Measurements from ENCODE around the gene UBR4. TPM values are rescaled to one million over a fixed set of nuclear protein-coding genes. Genes with fewer than 3 reads are reported as not detected.

UBR4 gene
- polyA plus RNA-seq, 1 donor from 2014 or later, result 49.7 TPM

- H3K4me3 ChIP-seq (ENCODE audit: low read length), result no peak overlapping the region
- no peaks in the 10 kb centered on the region for H4K20me1 ChIP-seq (ENCODE audit: insufficient read depth)
- H3K36me3 ChIP-seq (ENCODE audit: insufficient read depth, low read length), result no peaks in the 10 kb centered on the region
- no peaks in the 10 kb centered on the region for H3F3A ChIP-seq (ENCODE audit: insufficient read depth, low read length, poor library complexity, severe bottlenecking)
- peaks cover 28% of the 10 kb centered on the region for H3K79me2 ChIP-seq (replicated peaks; ENCODE audit: insufficient read depth, low read length)
- H3K27ac ChIP-seq (ENCODE audit: low read length), result no peak overlapping the region
- no peak overlapping the region for H3K4me2 ChIP-seq (ENCODE audit: low read length)
- no peaks in the 10 kb centered on the region for H3K9me3 ChIP-seq (ENCODE audit: low read length)
- H3K27me3 ChIP-seq (ENCODE audit: insufficient read depth, low read depth, low read length), result no peaks in the 10 kb centered on the region
- no peaks in the 10 kb centered on the region for H3K9me2 ChIP-seq (ENCODE audit: insufficient read depth, low read length)
- no peak overlapping the region for H2AFZ ChIP-seq (ENCODE audit: low read depth, low read length)
- TF ChIP-seq TAF1 (IDR thresholded peaks at IDR 0.05; ENCODE audit: low read depth), result no peak
- TF ChIP-seq RAD21 (conservative IDR thresholded peaks at IDR 0.05), result no peak
- no peak for TF ChIP-seq POLR2AphosphoS5 (IDR thresholded peaks at IDR 0.05)
- TF ChIP-seq MXI1 (conservative IDR thresholded peaks at IDR 0.05; ENCODE audit: poor library complexity, severe bottlenecking), result no peak
- no peak for TF ChIP-seq EP300 (conservative IDR thresholded peaks at IDR 0.05; ENCODE audit: poor library complexity, severe bottlenecking)
- TF ChIP-seq, protein P1, sequence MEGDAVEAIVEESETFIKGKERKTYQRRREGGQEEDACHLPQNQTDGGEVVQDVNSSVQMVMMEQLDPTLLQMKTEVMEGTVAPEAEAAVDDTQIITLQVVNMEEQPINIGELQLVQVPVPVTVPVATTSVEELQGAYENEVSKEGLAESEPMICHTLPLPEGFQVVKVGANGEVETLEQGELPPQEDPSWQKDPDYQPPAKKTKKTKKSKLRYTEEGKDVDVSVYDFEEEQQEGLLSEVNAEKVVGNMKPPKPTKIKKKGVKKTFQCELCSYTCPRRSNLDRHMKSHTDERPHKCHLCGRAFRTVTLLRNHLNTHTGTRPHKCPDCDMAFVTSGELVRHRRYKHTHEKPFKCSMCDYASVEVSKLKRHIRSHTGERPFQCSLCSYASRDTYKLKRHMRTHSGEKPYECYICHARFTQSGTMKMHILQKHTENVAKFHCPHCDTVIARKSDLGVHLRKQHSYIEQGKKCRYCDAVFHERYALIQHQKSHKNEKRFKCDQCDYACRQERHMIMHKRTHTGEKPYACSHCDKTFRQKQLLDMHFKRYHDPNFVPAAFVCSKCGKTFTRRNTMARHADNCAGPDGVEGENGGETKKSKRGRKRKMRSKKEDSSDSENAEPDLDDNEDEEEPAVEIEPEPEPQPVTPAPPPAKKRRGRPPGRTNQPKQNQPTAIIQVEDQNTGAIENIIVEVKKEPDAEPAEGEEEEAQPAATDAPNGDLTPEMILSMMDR (IDR thresholded peaks at IDR 0.05; ENCODE audit: poor library complexity, severe bottlenecking), result no peak
- no peak for TF ChIP-seq SMC3 (conservative IDR thresholded peaks at IDR 0.05; ENCODE audit: poor library complexity)
- TF ChIP-seq EZH2 (IDR thresholded peaks at IDR 0.05; ENCODE audit: borderline replicate concordance, insufficient read depth, low read length, poor library complexity, severe bottlenecking), result no peak
- no peak for TF ChIP-seq REST (IDR thresholded peaks at IDR 0.05; ENCODE audit: borderline replicate concordance)
- H3K9ac ChIP-seq (ENCODE audit: low read length), result no peak overlapping the region
These were observed 45.2 kb upstream of the UBR4 start for GRCh38 chr1:19255288-19255687.

GRCh38 chr1:19254416-19254815 is 44.4 kb upstream of the UBR4 start:
- Histone ChIP-seq H2AFZ (ENCODE audit: low read depth, low read length) (no peak overlapping the region), H3K4me2 (ENCODE audit: low read length) (no peak overlapping the region), H3K9ac (ENCODE audit: low read length) (no peak overlapping the region), H3K9me3 (ENCODE audit: low read length) (no peaks in the 10 kb centered on the region), H4K20me1 (ENCODE audit: insufficient read depth) (no peaks in the 10 kb centered on the region), H3K9me2 (ENCODE audit: insufficient read depth, low read length) (no peaks in the 10 kb centered on the region), H3K79me2 (replicated peaks; ENCODE audit: insufficient read depth, low read length) (peaks cover 30% of the 10 kb centered on the region), H3K4me3 (ENCODE audit: low read length) (no peak overlapping the region), H3F3A (ENCODE audit: insufficient read depth, low read length, poor library complexity, severe bottlenecking) (no peaks in the 10 kb centered on the region), H3K27me3 (ENCODE audit: insufficient read depth, low read depth, low read length) (no peaks in the 10 kb centered on the region), H3K27ac (ENCODE audit: low read length) (no peak overlapping the region), H3K36me3 (ENCODE audit: insufficient read depth, low read length) (no peaks in the 10 kb centered on the region)
- no peak for TF ChIP-seq RAD21 (conservative IDR thresholded peaks at IDR 0.05)
- TF ChIP-seq REST (IDR thresholded peaks at IDR 0.05; ENCODE audit: borderline replicate concordance), result no peak
- no peak for TF ChIP-seq EZH2 (IDR thresholded peaks at IDR 0.05; ENCODE audit: borderline replicate concordance, insufficient read depth, low read length, poor library complexity, severe bottlenecking)
- TF ChIP-seq MXI1 (conservative IDR thresholded peaks at IDR 0.05; ENCODE audit: poor library complexity, severe bottlenecking), result no peak
- TF ChIP-seq TAF1 (IDR thresholded peaks at IDR 0.05; ENCODE audit: low read depth), result no peak
- TF ChIP-seq EP300 (conservative IDR thresholded peaks at IDR 0.05; ENCODE audit: poor library complexity, severe bottlenecking), result no peak
- TF ChIP-seq, protein P1 (IDR thresholded peaks at IDR 0.05; ENCODE audit: poor library complexity, severe bottlenecking), result no peak
- no peak for TF ChIP-seq SMC3 (conservative IDR thresholded peaks at IDR 0.05; ENCODE audit: poor library complexity)
- TF ChIP-seq POLR2AphosphoS5 (IDR thresholded peaks at IDR 0.05), result no peak
